T-helper 1 cell treated with Interleukin-12 subunit alpha and Interleukin-12 subunit beta and Interleukin-4 antibody, amounts not matched to agents 30 ng/mL and 1 ng/mL, for 36 hours (primary cell): ENCODE data around the gene SYT7. TPM values are rescaled to one million over a fixed set of nuclear protein-coding genes. Genes with fewer than 3 reads are reported as not detected.

Source experiments
- intact Hi-C: fragments of 100-400 bp; cut with micrococcal nuclease; formaldehyde crosslinking; loops from one replicate; pipeline ENCODE4 v1.15.1; 2024
- total RNA-seq: library from RNA; stranded (reverse); gene quantifications from 2 replicates; pipeline ENCODE4 v1.2.3, GENCODE V29; 2022

SYT7 gene
- total RNA-seq, 1 donor from 2014 or later: not detected

GRCh38 chr11:61522881-61523280 is 58.0 kb downstream of the SYT7 start:
- intact Hi-C loops: no loop called here

GRCh38 chr11:61518032-61518795 is 62.7 kb downstream of the SYT7 start:
- intact Hi-C loops: no loop called here

- intact Hi-C loops: loop anchor here (1.0 kb wide), 3 partner anchors 40 to 181 kb away; no protein-coding TSS in a partner anchor
These were observed 64.0 kb downstream of the SYT7 start for GRCh38 chr11:61516675-61517572.

GRCh38 chr11:61516191-61516590 is 64.7 kb downstream of the SYT7 start:
- intact Hi-C loops: no loop called here

GRCh38 chr11:61515686-61516085 is 65.2 kb downstream of the SYT7 start:
- intact Hi-C loops: no loop called here

- intact Hi-C loops: no loop called here
These were observed 66.6 kb downstream of the SYT7 start for GRCh38 chr11:61514050-61514917.

GRCh38 chr11:61513143-61513765 is 67.6 kb downstream of the SYT7 start:
- intact Hi-C loops: no loop called here

GRCh38 chr11:61512435-61512834 is 68.4 kb downstream of the SYT7 start:
- intact Hi-C loops: no loop called here

- intact Hi-C loops: no loop called here
These were observed 69.5 kb downstream of the SYT7 start for GRCh38 chr11:61511383-61511782.

GRCh38 chr11:61510974-61511373 is 69.9 kb downstream of the SYT7 start:
- intact Hi-C loops: no loop called here

GRCh38 chr11:61510166-61510919 is 70.5 kb downstream of the SYT7 start:
- intact Hi-C loops: no loop called here

GRCh38 chr11:61509043-61510029 is 71.5 kb downstream of the SYT7 start:
- intact Hi-C loops: loop anchor here (2.0 kb wide), 1 partner anchor 71 kb away; the partner anchor contains the start of gene SYT7

- intact Hi-C loops: loop anchor here (2.0 kb wide), 1 partner anchor 73 kb away; the partner anchor contains the start of gene SYT7
These were observed 72.7 kb downstream of the SYT7 start, which contains the start of gene LRRC10B for GRCh38 chr11:61507962-61508861. LRRC10B (plus strand) TSS chr11:61508749; CDS start chr11:61508999, 250 bp downstream.

GRCh38 chr11:61507012-61507768 is 73.7 kb downstream of the SYT7 start:
- intact Hi-C loops: no loop called here

GRCh38 chr11:61505640-61506155 is 75.2 kb downstream of the SYT7 start:
- intact Hi-C loops: no loop called here

- intact Hi-C loops: no loop called here
These were observed 75.8 kb downstream of the SYT7 start for GRCh38 chr11:61505106-61505505.
